Embryonic facial prominence (tissue), 1 donor: ENCODE data around the gene FRMD4A.
A peak's percentile ranks its signal among the peaks of the same experiment; 100 is the strongest.

Experiments used
- DNase-seq: peaks from one replicate; pipeline ENCODE4 v3.0.0-alpha.2; 2016; ENCODE audit errors: extremely low spot score

The FRMD4A gene

DNA sequence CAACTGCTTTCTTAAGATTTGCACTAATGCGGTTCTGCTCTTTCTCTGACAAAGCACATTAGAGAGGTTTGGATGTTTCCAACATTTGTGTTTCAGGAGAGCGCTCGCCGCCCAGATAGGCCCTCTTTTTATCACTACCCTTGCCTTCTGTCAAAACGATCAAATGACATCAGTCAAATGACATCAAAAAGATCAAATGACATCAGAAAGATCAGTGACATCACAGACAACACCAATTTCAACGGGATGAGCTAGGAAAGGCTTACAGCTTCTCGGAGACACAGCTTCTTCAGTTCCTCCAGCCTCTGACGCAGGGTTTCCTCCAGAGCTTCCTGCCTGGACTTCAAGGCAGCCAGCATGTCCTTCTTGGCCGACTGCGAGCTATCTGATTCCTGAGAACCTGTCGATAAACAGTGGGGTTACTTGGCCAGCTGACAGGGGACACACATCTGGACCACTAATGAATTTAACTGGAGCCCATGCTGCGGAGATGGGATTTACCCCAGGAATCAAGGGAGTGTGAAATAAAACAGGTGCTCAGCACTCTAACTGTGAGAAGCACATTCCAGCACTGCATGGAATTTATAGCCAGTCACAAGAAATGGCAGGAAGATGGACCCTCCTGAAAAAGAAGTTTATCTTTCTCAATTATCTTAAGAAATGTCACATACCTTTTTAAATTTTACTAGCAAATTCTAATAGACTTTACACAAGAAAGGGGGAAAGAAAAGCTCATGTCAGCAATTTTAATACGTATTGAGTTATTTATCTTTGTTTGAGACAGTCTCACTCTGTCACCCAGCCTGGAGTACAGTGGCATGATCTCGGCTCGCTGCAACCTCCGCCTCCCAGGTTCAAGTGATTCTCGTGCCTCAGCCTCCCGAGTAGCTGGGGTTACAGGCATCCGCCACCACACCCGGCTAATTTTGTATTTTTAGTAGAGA, 655.8 kb downstream of the FRMD4A start:
- DNase-seq: no peak

DNA sequence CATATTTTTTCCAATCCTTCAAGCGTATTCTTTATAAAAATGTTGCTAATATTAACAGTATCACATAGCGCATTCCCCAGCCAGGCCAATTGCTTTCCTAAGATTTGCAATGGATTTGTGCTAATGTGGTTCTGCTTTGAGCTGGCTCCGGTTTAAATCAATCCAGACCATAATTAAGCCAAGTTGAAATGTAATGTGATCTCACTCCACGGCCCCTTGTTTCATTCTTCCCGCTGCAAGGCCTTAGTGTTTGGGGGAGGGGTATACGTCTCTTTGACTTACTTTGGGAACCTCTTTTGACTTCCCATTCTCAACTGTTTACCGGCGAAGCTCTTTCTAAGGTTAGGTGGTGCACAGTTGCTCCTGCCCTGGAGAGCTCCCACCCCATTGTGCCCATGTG, 657.6 kb downstream of the FRMD4A start:
- DNase-seq: peak; percentile 67

DNA sequence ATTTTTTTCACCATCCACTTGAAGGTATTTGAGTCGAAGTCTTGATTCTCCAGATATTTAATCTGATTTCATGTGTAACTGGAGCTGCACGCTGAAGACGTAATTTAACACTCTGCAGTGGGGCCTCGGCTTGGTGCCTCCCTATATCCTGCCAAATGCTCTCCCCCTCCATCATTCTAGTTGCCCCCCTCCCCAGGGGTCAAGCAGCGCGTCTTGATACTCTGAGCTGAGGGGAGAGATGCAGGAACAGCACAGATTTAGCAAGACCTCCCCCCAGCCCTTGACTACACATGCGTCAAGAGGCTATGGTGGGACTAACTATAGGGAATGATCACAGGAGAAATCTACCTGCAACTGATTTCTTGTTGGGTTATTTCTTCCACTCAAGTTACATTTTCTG, 658.2 kb downstream of the FRMD4A start:
- peak; percentile 51 for DNase-seq

GRCh38 chr10:13671904-13672303, 658.8 kb downstream of the FRMD4A start:
- no peak for DNase-seq

DNA sequence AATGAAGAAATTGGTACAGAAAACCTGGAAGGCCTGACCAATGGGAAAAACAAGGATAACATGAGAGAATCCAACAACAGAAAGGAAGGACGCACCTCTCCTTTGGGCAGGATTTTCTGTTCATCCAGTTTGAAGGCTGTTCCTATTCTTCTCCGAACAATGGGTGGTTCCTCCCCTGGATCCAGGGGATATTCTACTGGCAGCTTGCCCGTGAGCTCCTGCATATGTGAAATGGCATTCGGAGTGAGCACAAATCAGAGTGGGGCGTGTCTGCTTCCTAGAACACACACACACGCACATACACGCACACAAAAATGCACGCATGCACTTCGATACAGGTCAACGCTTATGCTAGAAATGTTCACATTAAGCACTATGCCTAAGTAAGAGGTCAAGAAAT, 660.4 kb downstream of the FRMD4A start:
- no peak for DNase-seq

- no peak for DNase-seq
Observed at GRCh38 chr10:13669901-13670300, 660.8 kb downstream of the FRMD4A start.

GRCh38 chr10:13669182-13669855, 661.4 kb downstream of the FRMD4A start:
- no peak for DNase-seq

DNA sequence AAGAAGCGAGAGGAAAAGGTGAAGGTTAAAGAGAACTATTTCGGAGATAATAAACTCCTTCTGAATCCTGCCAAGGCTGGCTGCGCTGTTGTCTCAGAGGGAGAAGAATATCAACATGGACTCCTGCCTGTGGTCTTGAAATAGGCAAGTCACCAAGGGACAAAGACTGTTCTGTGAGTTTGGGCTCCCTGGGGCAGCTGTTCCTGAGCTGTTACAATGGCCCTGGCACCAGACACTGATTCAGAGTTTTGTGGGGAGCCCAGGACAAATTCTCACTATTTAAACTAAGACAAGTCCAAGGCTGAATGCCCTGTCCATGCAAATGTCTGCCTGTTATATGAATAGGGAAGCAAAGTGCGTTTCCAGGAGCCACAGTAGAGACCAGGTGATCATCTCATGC, 662.6 kb downstream of the FRMD4A start:
- DNase-seq: no peak

- no peak for DNase-seq
Observed at GRCh38 chr10:13665516-13666262, 665.0 kb downstream of the FRMD4A start.

GRCh38 chr10:13661256-13661655, 669.5 kb downstream of the FRMD4A start:
- DNase-seq: no peak

DNA sequence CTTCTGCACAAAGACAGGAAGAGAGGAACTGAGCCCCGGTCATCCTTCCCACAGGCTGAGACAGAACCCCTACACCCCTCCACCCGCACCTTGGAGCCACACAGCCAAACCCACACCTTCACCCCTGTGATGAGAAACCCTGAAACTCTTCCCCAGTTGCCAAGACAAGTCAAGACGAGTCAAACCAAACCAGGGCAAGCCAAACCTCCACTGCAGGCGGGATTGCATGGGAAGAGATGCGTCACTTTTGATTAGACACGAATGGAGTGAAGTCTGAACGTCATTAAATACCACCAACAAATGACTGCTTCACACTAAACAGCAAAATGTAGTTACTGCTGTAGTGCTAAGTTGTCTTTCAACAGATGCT, 670.2 kb downstream of the FRMD4A start:
- DNase-seq: no peak

GRCh38 chr10:13659887-13660550, 670.7 kb downstream of the FRMD4A start:
- DNase-seq: no peak

DNA sequence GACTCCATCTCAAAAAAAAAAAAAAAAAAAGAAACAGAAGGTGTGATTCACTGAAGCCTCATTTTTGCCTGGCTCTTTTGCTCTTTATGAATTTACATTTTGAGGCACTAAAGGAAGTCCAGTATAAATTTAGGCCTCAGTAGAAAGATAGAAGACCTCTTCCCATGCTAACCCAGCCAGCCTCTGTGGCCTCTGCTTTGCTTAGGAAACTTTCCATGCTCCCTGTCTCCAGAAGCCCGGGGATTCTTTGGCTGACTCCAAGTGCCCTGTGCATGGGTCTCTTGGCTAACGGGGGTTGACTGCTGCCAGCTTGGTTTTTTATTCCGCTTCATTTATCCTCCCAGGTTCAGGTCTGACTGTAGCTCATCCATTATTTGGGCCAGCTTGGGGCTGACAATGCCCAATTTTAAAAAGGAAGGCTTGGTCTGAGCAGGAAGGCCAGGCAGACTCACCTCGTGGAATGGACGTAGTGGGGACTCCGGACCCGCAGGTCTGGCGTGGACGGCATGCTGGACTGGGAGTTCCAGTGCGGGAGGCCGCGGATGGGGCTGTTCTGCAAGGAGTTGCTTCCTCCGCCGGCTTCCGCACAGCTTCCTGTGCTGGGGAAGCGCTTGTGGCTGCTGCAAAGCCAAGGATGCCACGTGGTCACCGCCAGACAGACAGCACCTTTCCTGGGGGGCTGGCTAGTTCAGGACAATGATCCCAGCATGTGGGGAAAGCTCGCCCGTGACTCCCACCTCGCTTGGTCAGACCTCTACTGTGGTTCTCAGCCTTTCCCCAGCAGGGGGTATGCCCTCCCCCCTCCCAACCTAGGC, 671.6 kb downstream of the FRMD4A start:
- no peak for DNase-seq

DNA sequence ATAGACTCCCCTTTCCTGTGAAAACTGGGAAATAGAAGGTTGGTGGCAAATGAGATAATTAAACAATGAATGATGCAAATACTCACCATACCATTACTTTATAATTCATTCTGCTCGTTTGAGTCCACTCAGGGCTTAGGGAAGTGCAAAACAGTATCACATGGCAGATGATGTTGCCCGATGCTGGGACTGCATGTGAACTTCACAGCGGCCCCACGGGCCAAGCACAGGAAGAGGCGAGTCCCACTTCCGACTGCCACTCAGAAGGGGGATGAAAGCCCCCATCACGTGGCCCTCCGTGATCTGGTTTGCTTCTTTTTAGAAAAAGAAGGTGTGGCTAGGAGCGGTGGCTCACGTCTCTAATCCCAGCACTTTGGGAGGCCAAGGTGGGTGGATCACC, 672.5 kb downstream of the FRMD4A start:
- DNase-seq: no peak

DNA sequence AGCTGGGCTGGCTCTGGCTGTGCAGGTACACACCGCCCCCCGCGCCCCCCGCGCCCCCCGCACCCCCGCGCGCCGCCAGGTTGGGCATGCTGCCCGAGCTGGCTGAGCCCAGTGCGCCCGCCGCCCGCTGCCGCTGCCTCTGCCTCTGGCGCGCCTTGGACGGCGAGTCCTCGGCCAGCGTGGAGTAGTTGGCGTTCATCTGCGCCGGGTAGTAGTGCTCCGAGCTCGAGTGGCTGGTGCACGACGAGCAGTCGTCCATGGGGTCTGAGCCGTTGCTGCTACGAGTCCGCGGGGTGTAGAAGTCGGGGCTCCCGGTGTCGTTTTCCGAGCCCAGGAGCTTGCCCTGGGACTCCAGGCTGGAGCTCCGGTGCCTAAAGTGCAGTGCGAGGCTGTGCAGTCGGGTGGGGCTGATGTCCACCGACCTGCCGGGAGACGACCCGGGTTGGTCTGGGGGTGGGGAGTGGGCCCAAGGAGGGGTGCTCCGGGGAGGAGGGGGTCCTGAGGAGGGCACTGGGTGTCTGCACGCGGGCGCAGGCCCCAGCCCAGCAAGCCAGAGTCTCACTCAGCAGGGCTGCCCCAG, 673.5 kb downstream of the FRMD4A start:
- no peak for DNase-seq

DNA sequence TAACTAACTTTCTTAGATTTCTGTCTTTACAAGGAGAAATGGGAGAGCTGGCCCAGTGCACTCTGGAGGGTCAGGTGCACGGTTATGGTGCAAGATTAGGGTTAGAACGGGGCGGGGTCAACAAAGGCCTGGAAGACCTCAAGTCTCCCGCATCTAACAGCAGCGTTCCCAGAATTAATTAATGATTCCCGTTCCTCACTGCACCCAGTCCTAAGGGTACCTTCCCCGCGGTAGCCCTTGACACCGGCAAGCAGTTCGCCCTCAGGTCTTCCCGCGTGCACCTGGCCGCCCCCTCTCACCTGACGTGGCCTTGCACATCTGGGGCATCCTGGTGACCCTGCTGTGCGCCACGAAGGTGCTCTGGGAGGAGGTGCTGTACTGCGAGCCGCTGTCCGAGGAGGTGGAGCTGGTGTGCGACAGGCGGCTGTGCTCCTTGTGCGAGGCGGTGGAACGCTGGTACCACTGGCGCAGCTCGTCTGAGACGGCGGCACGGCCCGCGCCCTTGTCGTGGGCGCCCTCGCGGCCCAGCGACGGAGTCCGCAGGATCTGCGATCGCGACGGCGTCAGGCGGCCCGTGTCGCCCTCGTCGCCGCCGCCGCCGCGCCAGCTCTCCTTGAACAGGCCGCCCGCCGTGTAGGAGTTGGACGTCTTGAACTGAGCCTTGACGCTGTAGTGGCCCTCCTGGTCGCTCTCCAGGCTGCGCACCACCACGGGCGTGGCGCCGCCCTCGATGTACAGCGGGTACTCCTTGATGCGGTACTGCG, 674.2 kb downstream of the FRMD4A start:
- no peak for DNase-seq

- no peak for DNase-seq
Observed at GRCh38 chr10:13654846-13655245, 675.9 kb downstream of the FRMD4A start.

DNA sequence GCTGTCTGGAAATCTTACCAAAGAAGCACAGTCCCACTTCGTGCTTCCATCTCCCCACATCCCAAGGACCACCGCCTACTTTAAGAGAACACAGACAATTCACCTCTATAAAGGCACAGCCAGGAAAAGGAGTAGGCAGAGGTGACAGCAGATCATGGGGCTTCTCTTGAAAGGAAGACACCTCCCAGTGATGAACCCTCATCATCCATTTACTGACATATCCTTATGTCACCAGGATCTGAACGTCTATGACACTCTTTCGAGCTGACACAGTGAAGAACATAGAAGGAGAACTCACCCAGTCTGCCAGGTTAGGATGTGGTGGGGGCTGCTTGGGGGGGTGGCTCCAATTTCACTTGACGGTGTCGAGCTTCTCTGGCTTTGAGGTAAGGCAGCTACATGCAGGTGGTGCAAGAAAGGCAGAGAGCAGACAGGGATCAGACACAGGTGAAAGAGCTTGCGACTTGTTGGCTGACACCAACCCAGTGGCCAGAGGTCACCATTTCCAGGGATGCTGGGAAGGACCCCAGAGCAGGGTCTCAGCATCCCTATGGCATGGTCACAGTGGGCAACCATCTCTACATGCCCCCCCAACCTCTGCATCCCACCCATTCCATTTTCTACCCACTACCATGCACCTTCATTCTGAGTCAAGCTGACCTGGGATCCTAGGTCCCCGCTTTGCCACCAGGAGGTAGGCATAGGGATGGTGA, 676.5 kb downstream of the FRMD4A start:
- DNase-seq: no peak

- DNase-seq: no peak
Observed at GRCh38 chr10:13652860-13653259, 677.9 kb downstream of the FRMD4A start.
